ENCODE results near the gene UBQLN3.

GRCh38 chr11:5514841-5515240 is 5.1 kb upstream of the UBQLN3 start:
- TF ChIP-seq ARID4A (CRISPR knock-in tag; IDR thresholded peaks at IDR 0.05; ENCODE audit: borderline replicate concordance) (no peak), PHB2 (IDR thresholded peaks at IDR 0.05; ENCODE audit: partially characterized antibody) (no peak), IKZF5 (CRISPR knock-in tag; IDR thresholded peaks at IDR 0.05) (no peak), TBP (CRISPR knock-in tag; IDR thresholded peaks at IDR 0.05) (no peak), NFIC (IDR thresholded peaks at IDR 0.05; ENCODE audit: low read length) (no peak)
